K562 (cell line): ENCODE results near the gene PCSK5. TPM values are rescaled to one million over a fixed set of nuclear protein-coding genes. Genes with fewer than 3 reads are reported as not detected.

Source experiments
- ATAC-seq: fragments of 200-7000 bp; cut with Tn5 transposase; 3 replicates; pipeline ENCODE4 v1.9.1; 2020; ENCODE audit warnings: moderate library complexity
- BruUV-seq: library from RNA; stranded (reverse); fragments of 400-500 nt; replicated peaks from 2 replicates; lab custom pipeline; 2021; lab: Mats Ljungman, UMichigan
- CTCF ChIA-PET: fragments of 300-600 bp; formaldehyde crosslinking; extraction: SDS; loops from one replicate; lab custom pipeline; 2021; ENCODE audit warnings: low intra/inter-chr PET ratio; lab: Yijun Ruan, JAX
- POLR2A ChIA-PET: fragments of 300-600, 350-650 bp; sonication (Branson Sonifier 250); formaldehyde crosslinking; extraction: SDS; loops from one replicate; lab custom pipeline; 2021; ENCODE audit warnings: antibody characterized with exemption, inconsistent platforms; lab: Yijun Ruan, JAX
- DNase-seq, 4 experiments: peaks; one replicate each; pipeline versions ENCODE4 v3.0.0 to v3.0.0-alpha.2; 2011 to 2018; ENCODE audit warnings: low spot score in 3 of 4, mixed read lengths in 3 of 4; ENCODE audit errors: extremely low read depth in 1 of 4
- FAIRE-seq: peaks from 2 replicates; lab custom pipeline; 2011; peaks lifted over from hg19 to GRCh38; lab: Jason Lieb, UNC
- H2AFZ ChIP-seq: 2 replicates; pipeline ENCODE4 v1.6.0; 2011; ENCODE audit warnings: low read depth, low read length, control low read depth, inconsistent platforms
- H3K27ac ChIP-seq: fragments of 200-600 bp; 3 replicates; pipeline ENCODE4 v1.8.0; 2011; ENCODE audit warnings: low read depth, mild to moderate bottlenecking, control low read depth, inconsistent platforms, low read length, moderate library complexity, mixed read lengths; ENCODE audit errors: extremely low read depth
- H3K27me3 ChIP-seq, 2 experiments: fragments of 300-600 bp in 1 of 2; 2 replicates in 1 of 2; 3 replicates in 1 of 2; pipeline versions ENCODE4 v1.6.0 to v1.8.0; 2011; ENCODE audit warnings: inconsistent platforms in 2 of 2, low read length in 2 of 2, mild to moderate bottlenecking in 1 of 2, mixed read lengths in 1 of 2, moderate library complexity in 1 of 2; ENCODE audit not compliant: control insufficient read depth in 2 of 2, insufficient read depth in 2 of 2
- H3K36me3 ChIP-seq: fragments of 300-600 bp; 3 replicates; pipeline ENCODE4 v1.8.0; 2011; ENCODE audit warnings: mild to moderate bottlenecking, low read length, inconsistent platforms; ENCODE audit not compliant: control insufficient read depth, insufficient read depth
- H3K4me1 ChIP-seq, 2 experiments: fragments of 200-600 bp in 1 of 2; replicated peaks in 1 of 2; 2 replicates in 1 of 2; 3 replicates in 1 of 2; pipeline versions ENCODE4 v1.5.1 to v1.8.0; 2011; ENCODE audit warnings: inconsistent platforms in 2 of 2, low read length in 2 of 2, mild to moderate bottlenecking in 1 of 2, mixed read lengths in 1 of 2, moderate library complexity in 1 of 2; ENCODE audit not compliant: control insufficient read depth in 2 of 2, insufficient read depth in 2 of 2
- H3K4me2 ChIP-seq: 2 replicates; pipeline ENCODE4 v1.6.1; 2011; ENCODE audit warnings: low read length, control low read depth, inconsistent platforms, mixed read lengths; ENCODE audit not compliant: insufficient read depth
- H3K4me3 ChIP-seq: fragments of 200-600 bp; sonication (generic), shearing (Covaris generic); 2 replicates; pipeline ENCODE4 v1.5.1; 2016; ENCODE audit warnings: control low read depth, inconsistent platforms
- H3K79me2 ChIP-seq: fragments of 200-600 bp; 3 replicates; pipeline ENCODE4 v1.8.0; 2011; ENCODE audit warnings: low read length, inconsistent platforms; ENCODE audit not compliant: control insufficient read depth, insufficient read depth
- H3K9ac ChIP-seq, 2 experiments: 2 replicates each; pipeline versions ENCODE4 v1.6.0 to v1.6.1; 2011; ENCODE audit warnings: low read depth in 2 of 2, low read length in 2 of 2, control low read depth in 1 of 2, inconsistent platforms in 1 of 2, mild to moderate bottlenecking in 1 of 2, mixed read lengths in 1 of 2; ENCODE audit not compliant: insufficient read depth in 1 of 2
- H3K9me1 ChIP-seq: one replicate; pipeline ENCODE4 v1.6.0; 2011; ENCODE audit warnings: inconsistent platforms, mild to moderate bottlenecking, low read length, moderate library complexity; ENCODE audit not compliant: control insufficient read depth, insufficient read depth
- H3K9me3 ChIP-seq: replicated peaks from 2 replicates; pipeline ENCODE4 v1.5.1; 2011; ENCODE audit warnings: low read depth, low read length, inconsistent platforms; ENCODE audit not compliant: control insufficient read depth, insufficient read depth
- H4K20me1 ChIP-seq: replicated peaks from 2 replicates; pipeline ENCODE4 v1.6.1; 2011; ENCODE audit warnings: low read length, inconsistent platforms, mixed read lengths; ENCODE audit not compliant: control insufficient read depth, insufficient read depth
- BCOR ChIP-seq: fragments of 450-650 bp; IDR thresholded peaks from 2 replicates; pipeline ENCODE4 v1.6.1; 2016
- FOXM1 ChIP-seq, 2 experiments: fragments of 450-650 bp in 1 of 2; sonication (generic) in 1 of 2; formaldehyde crosslinking in 1 of 2; IDR thresholded peaks; 2 replicates each; pipeline versions ENCODE4 v1.6.1 to v1.9.0; 2017 to 2022; ENCODE audit warnings: low read depth in 2 of 2, mild to moderate bottlenecking in 2 of 2, missing genetic modification reagents in 1 of 2, moderate library complexity in 1 of 2
- FUS ChIP-seq: fragments of 200-400 bp; formaldehyde crosslinking; optimal IDR thresholded peaks from 2 replicates; pipeline ENCODE3; 2017; ENCODE audit warnings: low read depth, low read length
- HDAC2 ChIP-seq: fragments of 450-650 bp; IDR thresholded peaks from 2 replicates; pipeline ENCODE4 v1.6.1; 2016; ENCODE audit warnings: mild to moderate bottlenecking
- HNRNPUL1 ChIP-seq: fragments of 200-400 bp; formaldehyde crosslinking; IDR thresholded peaks from 2 replicates; pipeline ENCODE4 v1.6.1; 2017; ENCODE audit warnings: low read length
- KDM1A ChIP-seq, 2 experiments: fragments of 450-650 bp; IDR thresholded peaks; 2 replicates each; pipeline ENCODE4 v1.6.1; 2016; ENCODE audit warnings: mild to moderate bottlenecking in 2 of 2
- RBM25 ChIP-seq: fragments of 200-400 bp; formaldehyde crosslinking; IDR thresholded peaks from 2 replicates; pipeline ENCODE4 v1.6.1; 2018; ENCODE audit warnings: low read length, low read depth, moderate library complexity; ENCODE audit not compliant: severe bottlenecking
- ZNF197 ChIP-seq: fragments of 200-800 bp; sonication (Bioruptor generic); IDR thresholded peaks from 2 replicates; pipeline ENCODE4 v1.6.1; 2016; ENCODE audit warnings: low read depth, missing genetic modification characterization, missing compliant biosample characterization
- WGBS: fragments of 100-300 bp; shearing (Covaris generic); methylation state at CpG from one replicate; pipeline ENCODE4 v1.1.6; 2016; ENCODE audit warnings: low coverage, mixed read lengths; ENCODE audit not compliant: insufficient coverage; ENCODE audit errors: missing lambda C conversion rate; 5-methylcytosine and 5-hydroxymethylcytosine counted together
- in situ Hi-C: fragments of 300-500 bp; cut with MboI; formaldehyde crosslinking; loops from 4 replicates; pipeline ENCODE4 v1.15.0; 2018; ENCODE audit warnings: inconsistent platforms, mixed read lengths
- intact Hi-C: fragments of 100-400 bp; cut with micrococcal nuclease; formaldehyde crosslinking; loops from 2 replicates; pipeline ENCODE4 v1.14.2; 2022
- polyA plus RNA-seq, 8 experiments: library from polyadenylated mRNA; depleted of rRNA in 4 of 8; stranded (reverse) in 5 of 8; unstranded in 3 of 8; fragments of >200 nt; fragmentation: Nextera tagmentation in 2 of 8; fragmentation: Illumina TruSeq in 1 of 8; extraction: Ambion mirVana in 2 of 8; extraction: Trizol in 1 of 8; gene quantifications; 2 replicates each; pipeline versions ENCODE4 v1.2.1 to v1.2.3, GENCODE V29; 2011 to 2014; ENCODE audit warnings: inconsistent platforms in 1 of 8, missing spikeins in 1 of 8
- total RNA-seq, 7 experiments: library from RNA; depleted of rRNA in 6 of 7; stranded (reverse); fragments of >200 nt in 6 of 7; fragmentation: Illumina TruSeq in 2 of 7; extraction: Trizol in 2 of 7; gene quantifications; 2 replicates each; pipeline versions ENCODE4 v1.2.1 to v1.2.3, GENCODE V29; 2011 to 2021; ENCODE audit warnings: low replicate concordance in 1 of 7

The PCSK5 gene
- total and polyA plus RNA-seq, 9 of the 15 experiments (the other 6 are each of a cell fraction or from before 2014, with no cell fraction given) = not detected

- ATAC-seq (no peak), DNase-seq (no peak)
- Histone ChIP-seq H3K4me2 (no peak overlapping the region), H3K79me2 (no peaks in the 10 kb centered on the region), H4K20me1 (no peaks in the 10 kb centered on the region), H3K9me3 (no peaks in the 10 kb centered on the region), H3K27ac (no peak overlapping the region)
- in situ Hi-C loops = no loop called here
- POLR2A ChIA-PET = no interaction called here
- TF ChIP-seq RBM25 = peak; percentile 85
- TF ChIP-seq KDM1A (IDR thresholded peaks at IDR 0.05) = 0 out of 4 replicates have a peak, but pooled peaks of 1 of the 2 experiments have one; percentile 54
- TF ChIP-seq BCOR = peak; percentile 68; the same call in 1 of the 2 replicates
- TF ChIP-seq HNRNPUL1 = no peak
- peak; percentile 58; the same call in 1 of the 2 replicates for TF ChIP-seq HDAC2
- TF ChIP-seq, all 486 proteins: peak for 4
- H2AFZ ChIP-seq = no peak overlapping the region
- CTCF ChIA-PET = no interaction called here
- no peaks in the 10 kb centered on the region; the same call in 2 of the 3 replicates for H3K36me3 ChIP-seq
- H3K4me3 ChIP-seq = no peak overlapping the region
- peaks cover 3 to 21% of the 10 kb centered on the region in 2 experiments; a peak in 3 of 5 replicates for H3K4me1 ChIP-seq
- no peak overlapping the region for H3K9ac ChIP-seq
- no peaks in the 10 kb centered on the region for H3K9me1 ChIP-seq
- H3K27me3 ChIP-seq = no peaks in the 10 kb centered on the region
- BruUV-seq = no TSS peak
- WGBS = 38% methylated on average over 3 of the region's 3 CpGs
- intact Hi-C loops = no loop called here
- FAIRE-seq = no peak
Observed at GRCh38 chr9:76354221-76354620, 463.7 kb downstream of the PCSK5 start.

- no peak for ATAC-seq
- no TSS peak for BruUV-seq
Observed at GRCh38 chr9:76355886-76356285, 465.4 kb downstream of the PCSK5 start.

More at GRCh38 chr9:76355886-76356285, 465.4 kb downstream of the PCSK5 start:
- H3K4me2 ChIP-seq = no peak overlapping the region
- H3K79me2 ChIP-seq = no peaks in the 10 kb centered on the region
- H2AFZ ChIP-seq = no peak overlapping the region
- H3K9me1 ChIP-seq = no peaks in the 10 kb centered on the region
- H3K9ac ChIP-seq = no peak overlapping the region
- ChIA-PET POLR2A (interaction anchor here (1.1 kb wide), 1 partner anchor 38 kb away, joined by 3 read pairs; the partner anchor contains the start of gene RFK), CTCF (no interaction called here)
- peaks cover 3 to 36% of the 10 kb centered on the region in 2 experiments; a peak in 3 of 5 replicates for H3K4me1 ChIP-seq
- intact Hi-C loops (no loop called here), in situ Hi-C loops (no loop called here)
- no peak overlapping the region for H3K4me3 ChIP-seq
- TF ChIP-seq FUS (no peak), FOXM1 (IDR thresholded peaks at IDR 0.05; ENCODE audit: low read depth) (no peak), FOXM1 (CRISPR knock-in tag; IDR thresholded peaks at IDR 0.05; ENCODE audit: low read depth) (no peak), ZNF197 (CRISPR knock-in tag) (no peak)
- H3K27me3 ChIP-seq = no peaks in the 10 kb centered on the region
- H3K27ac ChIP-seq = no peak overlapping the region
- FAIRE-seq (no peak), DNase-seq (no peak)
- WGBS = 51% methylated on average over 6 of the region's 6 CpGs
- H4K20me1 ChIP-seq = no peaks in the 10 kb centered on the region
- H3K9me3 ChIP-seq = no peaks in the 10 kb centered on the region
- no peaks in the 10 kb centered on the region; the same call in 2 of the 3 replicates for H3K36me3 ChIP-seq
